ENCODE data around the gene THSD7A.

Gene THSD7A

GRCh38 chr7:11591943-11592342 lies 240.1 kb downstream of the THSD7A start:
- H3K27me3 ChIP-seq (ENCODE audit: control insufficient read depth, insufficient read depth, low read length), result no peaks in the 10 kb centered on the region
- no peaks in the 10 kb centered on the region for H3K36me3 ChIP-seq (ENCODE audit: control insufficient read depth, insufficient read depth, low read length)
- H3K9me3 ChIP-seq (ENCODE audit: control insufficient read depth, insufficient read depth, low read length), result no peaks in the 10 kb centered on the region
- H3K4me3 ChIP-seq (ENCODE audit: low read depth, low read length), result no peak overlapping the region
- H3K4me1 ChIP-seq (ENCODE audit: control insufficient read depth, insufficient read depth, low read length), result no peaks in the 10 kb centered on the region
- no peak overlapping the region for H3K9ac ChIP-seq (ENCODE audit: low read depth, low read length)

DNA sequence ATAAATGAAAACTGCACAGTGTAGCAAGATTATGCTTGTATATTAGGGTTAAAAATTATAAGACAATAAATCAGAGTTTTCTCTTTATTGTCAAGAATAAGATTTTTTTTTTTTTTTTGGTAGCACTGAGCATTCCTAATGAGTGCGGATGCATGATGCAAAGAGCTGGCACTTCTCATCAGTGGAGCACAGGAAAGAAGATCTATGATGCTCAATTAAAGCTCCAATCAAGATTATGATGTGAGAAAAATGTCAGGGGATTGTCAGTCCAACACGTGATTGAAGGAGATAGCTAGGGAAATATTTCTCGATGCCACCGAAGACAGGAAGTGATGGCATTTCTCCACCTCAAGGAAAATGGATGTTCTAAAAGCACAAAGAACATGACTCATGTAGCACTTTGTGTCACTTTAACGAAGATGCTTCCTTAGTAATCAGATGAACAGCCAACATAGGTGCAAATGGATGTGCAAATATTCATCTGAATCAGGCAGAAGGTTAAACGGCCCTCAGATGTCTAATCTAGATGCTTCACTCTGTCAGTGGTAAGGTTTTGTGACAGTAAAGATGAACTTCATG lies 240.9 kb downstream of the THSD7A start:
- Histone ChIP-seq H3K4me1 (ENCODE audit: control insufficient read depth, insufficient read depth, low read length) (no peaks in the 10 kb centered on the region), H3K4me3 (ENCODE audit: low read depth, low read length) (no peak overlapping the region), H3K9ac (ENCODE audit: low read depth, low read length) (no peak overlapping the region), H3K36me3 (ENCODE audit: control insufficient read depth, insufficient read depth, low read length) (no peaks in the 10 kb centered on the region), H3K27me3 (ENCODE audit: control insufficient read depth, insufficient read depth, low read length) (no peaks in the 10 kb centered on the region), H3K9me3 (ENCODE audit: control insufficient read depth, insufficient read depth, low read length) (no peaks in the 10 kb centered on the region)

DNA sequence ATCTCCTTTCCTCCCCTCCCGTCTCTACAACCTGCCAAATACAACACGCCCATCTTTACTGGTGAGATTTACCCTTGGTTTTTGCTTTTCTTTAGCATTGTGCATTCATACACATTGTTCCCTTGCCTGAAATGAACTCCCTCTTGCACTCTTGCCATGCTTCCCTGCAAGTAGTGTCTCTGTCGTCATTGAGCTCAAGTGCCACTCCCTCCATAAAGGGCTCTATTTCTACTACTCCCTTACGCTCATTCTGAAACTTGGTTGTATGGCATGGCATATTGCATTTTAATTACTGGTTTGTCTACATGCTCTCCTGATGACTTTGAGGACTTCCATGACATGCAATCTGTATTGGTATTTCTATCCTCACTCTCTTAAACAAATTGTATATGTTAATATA lies 242.7 kb downstream of the THSD7A start:
- no peak overlapping the region for H3K4me3 ChIP-seq (ENCODE audit: low read depth, low read length)
- H3K27me3 ChIP-seq (ENCODE audit: control insufficient read depth, insufficient read depth, low read length), result no peaks in the 10 kb centered on the region
- H3K9ac ChIP-seq (ENCODE audit: low read depth, low read length), result no peak overlapping the region
- H3K4me1 ChIP-seq (ENCODE audit: control insufficient read depth, insufficient read depth, low read length), result no peaks in the 10 kb centered on the region
- no peaks in the 10 kb centered on the region for H3K9me3 ChIP-seq (ENCODE audit: control insufficient read depth, insufficient read depth, low read length)
- H3K36me3 ChIP-seq (ENCODE audit: control insufficient read depth, insufficient read depth, low read length), result no peaks in the 10 kb centered on the region

GRCh38 chr7:11587814-11588213 lies 244.2 kb downstream of the THSD7A start:
- H3K4me1 ChIP-seq (ENCODE audit: control insufficient read depth, insufficient read depth, low read length), result no peaks in the 10 kb centered on the region
- H3K27me3 ChIP-seq (ENCODE audit: control insufficient read depth, insufficient read depth, low read length), result no peaks in the 10 kb centered on the region
- no peak overlapping the region for H3K4me3 ChIP-seq (ENCODE audit: low read depth, low read length)
- no peak overlapping the region for H3K9ac ChIP-seq (ENCODE audit: low read depth, low read length)
- H3K36me3 ChIP-seq (ENCODE audit: control insufficient read depth, insufficient read depth, low read length), result no peaks in the 10 kb centered on the region
- no peaks in the 10 kb centered on the region for H3K9me3 ChIP-seq (ENCODE audit: control insufficient read depth, insufficient read depth, low read length)

DNA sequence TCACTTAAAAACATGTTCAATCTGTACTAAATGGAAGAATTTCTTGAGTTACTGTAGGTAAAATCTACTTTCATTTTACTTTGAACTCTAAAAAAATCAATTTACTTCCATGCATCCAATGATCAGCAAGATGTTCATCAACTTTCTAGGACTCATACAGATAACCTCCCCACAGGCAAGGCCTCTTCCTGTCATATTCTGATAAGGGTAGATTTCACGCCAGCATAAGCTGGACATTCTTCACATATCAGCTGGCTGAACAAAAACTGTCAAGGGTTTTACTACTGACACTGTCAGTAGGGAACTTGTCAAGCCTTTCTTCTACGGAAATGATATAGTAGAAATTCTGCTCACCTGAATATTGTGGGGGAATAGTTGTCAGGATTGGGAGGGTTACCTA lies 244.9 kb downstream of the THSD7A start:
- Histone ChIP-seq H3K4me3 (ENCODE audit: low read depth, low read length) (no peak overlapping the region), H3K4me1 (ENCODE audit: control insufficient read depth, insufficient read depth, low read length) (no peaks in the 10 kb centered on the region), H3K27me3 (ENCODE audit: control insufficient read depth, insufficient read depth, low read length) (no peaks in the 10 kb centered on the region), H3K36me3 (ENCODE audit: control insufficient read depth, insufficient read depth, low read length) (no peaks in the 10 kb centered on the region), H3K9me3 (ENCODE audit: control insufficient read depth, insufficient read depth, low read length) (no peaks in the 10 kb centered on the region), H3K9ac (ENCODE audit: low read depth, low read length) (no peak overlapping the region)

DNA sequence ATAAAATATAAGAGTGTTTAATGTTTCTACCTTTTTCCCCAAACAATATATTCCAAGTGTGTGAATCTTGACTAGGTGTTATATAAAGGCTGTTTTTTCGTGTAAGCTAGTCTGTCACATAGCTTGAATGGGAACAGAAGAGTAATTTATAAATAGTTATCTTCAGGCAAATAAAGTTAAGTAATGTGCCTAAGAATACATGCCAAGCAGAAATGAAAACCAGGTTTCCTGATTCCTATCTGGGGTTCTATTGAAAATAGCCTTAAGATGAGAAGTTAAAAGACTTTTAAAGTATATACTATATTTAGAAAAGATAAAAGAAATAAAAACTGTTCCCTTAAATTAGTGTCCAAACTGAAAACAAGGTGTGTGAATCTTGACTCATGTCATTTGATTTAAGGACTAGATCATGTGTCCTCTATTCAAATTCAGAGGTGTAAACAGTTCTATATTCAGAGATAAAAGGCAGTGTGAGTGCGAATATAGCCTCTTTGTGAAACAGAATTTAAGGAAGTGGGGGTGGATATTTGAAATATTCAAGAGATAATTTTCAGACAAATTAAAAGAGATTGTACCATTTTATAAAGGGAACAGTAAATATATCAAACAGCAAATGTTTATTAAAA lies 247.5 kb downstream of the THSD7A start:
- Histone ChIP-seq H3K36me3 (ENCODE audit: control insufficient read depth, insufficient read depth, low read length) (no peaks in the 10 kb centered on the region), H3K9me3 (ENCODE audit: control insufficient read depth, insufficient read depth, low read length) (no peaks in the 10 kb centered on the region), H3K4me3 (ENCODE audit: low read depth, low read length) (no peak overlapping the region), H3K9ac (ENCODE audit: low read depth, low read length) (no peak overlapping the region), H3K4me1 (ENCODE audit: control insufficient read depth, insufficient read depth, low read length) (no peaks in the 10 kb centered on the region), H3K27me3 (ENCODE audit: control insufficient read depth, insufficient read depth, low read length) (no peaks in the 10 kb centered on the region)

DNA sequence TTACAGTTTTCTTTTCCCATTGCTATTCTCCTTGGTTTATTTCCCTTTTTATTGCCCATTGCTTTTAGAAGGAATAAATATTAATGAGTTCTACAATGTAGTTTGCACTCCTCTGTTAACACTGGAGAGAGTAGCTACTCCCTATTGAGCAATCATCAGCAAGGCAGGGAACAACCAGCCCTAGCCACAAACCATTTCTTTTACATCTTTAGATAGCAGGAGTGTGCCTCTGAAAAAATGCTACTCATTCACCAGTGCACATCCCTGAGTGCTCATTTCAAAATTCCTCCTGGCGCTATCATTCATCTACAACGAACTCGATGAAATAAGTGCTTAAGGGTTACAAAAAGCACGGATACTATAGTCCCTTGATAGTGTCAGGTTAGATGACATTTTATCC lies 252.9 kb downstream of the THSD7A start:
- Histone ChIP-seq H3K4me1 (ENCODE audit: control insufficient read depth, insufficient read depth, low read length) (no peaks in the 10 kb centered on the region), H3K36me3 (ENCODE audit: control insufficient read depth, insufficient read depth, low read length) (no peaks in the 10 kb centered on the region), H3K4me3 (ENCODE audit: low read depth, low read length) (no peak overlapping the region), H3K9me3 (ENCODE audit: control insufficient read depth, insufficient read depth, low read length) (no peaks in the 10 kb centered on the region), H3K27me3 (ENCODE audit: control insufficient read depth, insufficient read depth, low read length) (no peaks in the 10 kb centered on the region), H3K9ac (ENCODE audit: low read depth, low read length) (no peak overlapping the region)

DNA sequence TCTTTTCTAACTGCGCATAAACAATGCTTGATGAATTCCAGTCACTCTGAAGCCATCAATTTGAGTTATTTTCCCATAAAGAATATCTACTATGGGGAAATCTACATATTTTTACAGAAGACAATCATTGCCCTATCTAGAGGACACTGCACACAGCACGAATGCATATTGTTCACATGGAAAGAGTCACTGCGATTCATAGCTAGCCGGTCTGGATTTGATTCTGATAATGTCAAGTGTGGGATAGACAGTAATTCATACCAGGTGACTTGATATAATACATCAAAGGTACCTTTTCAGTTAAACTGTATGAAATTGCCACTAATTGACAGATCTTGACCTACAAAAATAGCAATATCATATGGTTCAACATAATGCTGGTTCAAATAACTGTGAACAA lies 255.7 kb downstream of the THSD7A start:
- H3K4me1 ChIP-seq (ENCODE audit: control insufficient read depth, insufficient read depth, low read length), result no peaks in the 10 kb centered on the region
- H3K36me3 ChIP-seq (ENCODE audit: control insufficient read depth, insufficient read depth, low read length), result no peaks in the 10 kb centered on the region
- no peak overlapping the region for H3K4me3 ChIP-seq (ENCODE audit: low read depth, low read length)
- H3K9ac ChIP-seq (ENCODE audit: low read depth, low read length), result no peak overlapping the region
- H3K9me3 ChIP-seq (ENCODE audit: control insufficient read depth, insufficient read depth, low read length), result no peaks in the 10 kb centered on the region
- H3K27me3 ChIP-seq (ENCODE audit: control insufficient read depth, insufficient read depth, low read length), result no peaks in the 10 kb centered on the region

DNA sequence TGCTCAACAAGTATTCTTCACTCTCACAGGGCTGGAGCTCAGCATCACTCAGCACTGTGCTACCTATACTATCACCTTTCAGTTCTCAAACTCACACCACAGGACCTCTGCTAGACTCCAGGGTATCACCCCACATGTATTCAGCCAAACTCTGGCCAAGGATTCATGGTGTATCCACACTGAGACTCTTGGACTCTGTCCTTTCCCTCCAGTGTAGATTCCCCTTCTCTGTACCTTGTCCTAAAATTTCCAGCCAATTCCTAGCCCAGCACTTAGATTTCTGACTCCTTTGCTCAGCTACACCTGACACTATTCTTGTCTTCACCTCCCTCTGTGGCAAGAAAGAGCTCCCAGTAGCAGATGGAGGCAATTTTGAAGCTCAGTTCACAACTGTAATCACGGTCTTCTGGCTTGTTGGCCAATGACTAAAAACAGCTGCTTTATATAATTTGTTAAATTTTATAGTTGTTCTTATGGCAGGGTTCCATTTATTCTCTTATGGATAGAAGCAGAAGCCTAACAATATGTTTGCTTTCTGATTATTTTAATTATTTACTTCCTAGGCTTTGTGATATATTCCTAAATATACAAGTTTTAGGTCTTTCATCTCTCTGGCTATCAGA lies 258.8 kb downstream of the THSD7A start:
- Histone ChIP-seq H3K4me3 (ENCODE audit: low read depth, low read length) (no peak overlapping the region), H3K27me3 (ENCODE audit: control insufficient read depth, insufficient read depth, low read length) (no peaks in the 10 kb centered on the region), H3K36me3 (ENCODE audit: control insufficient read depth, insufficient read depth, low read length) (no peaks in the 10 kb centered on the region), H3K9ac (ENCODE audit: low read depth, low read length) (no peak overlapping the region), H3K9me3 (ENCODE audit: control insufficient read depth, insufficient read depth, low read length) (no peaks in the 10 kb centered on the region), H3K4me1 (ENCODE audit: control insufficient read depth, insufficient read depth, low read length) (no peaks in the 10 kb centered on the region)

GRCh38 chr7:11570922-11571550 lies 261.0 kb downstream of the THSD7A start:
- Histone ChIP-seq H3K27me3 (ENCODE audit: control insufficient read depth, insufficient read depth, low read length) (no peaks in the 10 kb centered on the region), H3K4me1 (ENCODE audit: control insufficient read depth, insufficient read depth, low read length) (no peaks in the 10 kb centered on the region), H3K36me3 (ENCODE audit: control insufficient read depth, insufficient read depth, low read length) (no peaks in the 10 kb centered on the region), H3K4me3 (ENCODE audit: low read depth, low read length) (no peak overlapping the region), H3K9me3 (ENCODE audit: control insufficient read depth, insufficient read depth, low read length) (no peaks in the 10 kb centered on the region), H3K9ac (ENCODE audit: low read depth, low read length) (no peak overlapping the region)

DNA sequence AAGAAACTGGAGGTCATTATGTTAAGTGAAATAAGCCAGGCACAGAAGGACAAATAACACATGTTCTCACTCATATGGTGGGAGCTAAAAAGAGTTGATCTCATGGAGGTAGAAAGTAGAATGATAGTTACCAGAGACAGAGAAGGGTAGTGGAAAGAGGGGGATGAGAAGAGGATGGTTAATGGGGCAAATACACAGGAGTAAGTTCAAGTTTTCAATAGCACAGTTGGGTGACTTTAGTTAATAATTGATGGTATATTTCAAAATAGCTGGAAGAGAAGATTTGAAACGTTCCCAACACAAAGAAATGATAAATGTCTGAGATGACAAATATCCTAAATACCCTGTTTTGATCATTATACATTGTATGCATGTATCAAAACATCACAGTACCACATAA lies 261.8 kb downstream of the THSD7A start:
- no peak overlapping the region for H3K9ac ChIP-seq (ENCODE audit: low read depth, low read length)
- H3K4me3 ChIP-seq (ENCODE audit: low read depth, low read length), result no peak overlapping the region
- H3K27me3 ChIP-seq (ENCODE audit: control insufficient read depth, insufficient read depth, low read length), result no peaks in the 10 kb centered on the region
- no peaks in the 10 kb centered on the region for H3K4me1 ChIP-seq (ENCODE audit: control insufficient read depth, insufficient read depth, low read length)
- no peaks in the 10 kb centered on the region for H3K9me3 ChIP-seq (ENCODE audit: control insufficient read depth, insufficient read depth, low read length)
- H3K36me3 ChIP-seq (ENCODE audit: control insufficient read depth, insufficient read depth, low read length), result no peaks in the 10 kb centered on the region

- H3K36me3 ChIP-seq (ENCODE audit: control insufficient read depth, insufficient read depth, low read length), result no peaks in the 10 kb centered on the region
- no peak overlapping the region for H3K9ac ChIP-seq (ENCODE audit: low read depth, low read length)
- no peaks in the 10 kb centered on the region for H3K4me1 ChIP-seq (ENCODE audit: control insufficient read depth, insufficient read depth, low read length)
- H3K4me3 ChIP-seq (ENCODE audit: low read depth, low read length), result no peak overlapping the region
- no peaks in the 10 kb centered on the region for H3K27me3 ChIP-seq (ENCODE audit: control insufficient read depth, insufficient read depth, low read length)
- H3K9me3 ChIP-seq (ENCODE audit: control insufficient read depth, insufficient read depth, low read length), result no peaks in the 10 kb centered on the region
Observed at GRCh38 chr7:11567571-11567970, 264.4 kb downstream of the THSD7A start.
